Skeletal muscle cell (primary cell): ENCODE data around the gene HLA-A.

ENCODE experiments used
- DNase-seq: peaks from one replicate; pipeline ENCODE4 v3.0.0-alpha.2; 2010; ENCODE audit warnings: low read depth
- H3K4me3 ChIP-seq: 2 replicates; pipeline ENCODE4 v1.5.1; 2011; ENCODE audit warnings: low read depth, mild to moderate bottlenecking, control low read depth, low read length, moderate library complexity

Gene HLA-A

DNA sequence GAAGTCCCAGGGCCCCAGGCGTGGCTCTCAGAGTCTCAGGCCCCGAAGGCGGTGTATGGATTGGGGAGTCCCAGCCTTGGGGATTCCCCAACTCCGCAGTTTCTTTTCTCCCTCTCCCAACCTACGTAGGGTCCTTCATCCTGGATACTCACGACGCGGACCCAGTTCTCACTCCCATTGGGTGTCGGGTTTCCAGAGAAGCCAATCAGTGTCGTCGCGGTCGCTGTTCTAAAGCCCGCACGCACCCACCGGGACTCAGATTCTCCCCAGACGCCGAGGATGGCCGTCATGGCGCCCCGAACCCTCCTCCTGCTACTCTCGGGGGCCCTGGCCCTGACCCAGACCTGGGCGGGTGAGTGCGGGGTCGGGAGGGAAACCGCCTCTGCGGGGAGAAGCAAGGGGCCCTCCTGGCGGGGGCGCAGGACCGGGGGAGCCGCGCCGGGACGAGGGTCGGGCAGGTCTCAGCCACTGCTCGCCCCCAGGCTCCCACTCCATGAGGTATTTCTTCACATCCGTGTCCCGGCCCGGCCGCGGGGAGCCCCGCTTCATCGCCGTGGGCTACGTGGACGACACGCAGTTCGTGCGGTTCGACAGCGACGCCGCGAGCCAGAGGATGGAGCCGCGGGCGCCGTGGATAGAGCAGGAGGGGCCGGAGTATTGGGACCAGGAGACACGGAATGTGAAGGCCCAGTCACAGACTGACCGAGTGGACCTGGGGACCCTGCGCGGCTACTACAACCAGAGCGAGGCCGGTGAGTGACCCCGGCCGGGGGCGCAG, at the start of gene HLA-A:
TSS of gene HLA-A (plus strand) at position 258 of the 778 bp plus-strand sequence. CDS start at position 280, 22 bp downstream.
- peak within 1 kb of the TSS; percentile 59 for H3K4me3 ChIP-seq
- DNase-seq: peak; percentile 60

- no peak overlapping the region for H3K4me3 ChIP-seq
- no peak for DNase-seq
Measured at GRCh38 chr6:29892696-29893095, 49.6 kb upstream of the HLA-A start.

- no peak for DNase-seq
- H3K4me3 ChIP-seq: no peak overlapping the region
Measured at GRCh38 chr6:29899281-29899680, 43.1 kb upstream of the HLA-A start.

DNA sequence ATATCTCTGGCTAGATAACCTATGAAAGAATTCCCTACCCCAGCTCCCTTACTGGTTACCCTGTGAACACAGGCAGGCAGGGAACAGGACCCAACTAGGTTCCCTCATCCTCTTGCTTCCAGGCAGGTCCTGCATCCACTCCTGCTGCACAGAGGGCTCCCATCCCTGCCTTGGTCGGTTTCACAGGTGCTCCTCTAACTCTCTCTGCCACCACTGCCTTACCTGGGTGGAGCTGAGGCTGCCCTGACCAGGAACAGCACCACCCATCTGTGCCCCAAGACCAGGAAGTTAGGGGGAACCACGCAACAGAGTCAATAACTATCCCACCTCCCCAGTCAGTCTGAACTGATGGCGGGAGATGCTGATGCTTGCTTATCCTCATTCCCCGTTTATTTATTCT, 37.0 kb upstream of the HLA-A start:
- no peak overlapping the region for H3K4me3 ChIP-seq
- no peak for DNase-seq

- DNase-seq: no peak
Measured at GRCh38 chr6:29907637-29908340, 34.5 kb upstream of the HLA-A start.

DNA sequence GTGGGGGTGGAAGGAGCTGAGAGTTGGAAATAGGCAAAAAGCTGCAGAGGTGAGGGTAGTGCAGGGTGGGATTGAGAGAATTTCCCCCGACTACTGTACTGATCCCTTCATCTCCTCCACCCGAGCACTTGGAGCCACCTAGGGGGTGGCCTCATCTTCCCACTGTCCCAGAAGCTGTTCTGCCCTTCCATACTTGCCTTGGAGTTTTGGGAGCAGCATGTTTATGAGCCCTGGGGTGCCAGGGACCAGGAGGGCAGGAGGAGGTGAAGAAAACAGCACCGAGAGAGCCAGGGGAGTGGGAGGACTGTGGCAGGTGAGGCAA, 34.0 kb upstream of the HLA-A start:
- no peak for DNase-seq
- no peak overlapping the region for H3K4me3 ChIP-seq

More at GRCh38 chr6:29907637-29908340, 34.5 kb upstream of the HLA-A start:
- H3K4me3 ChIP-seq: no peak overlapping the region

GRCh38 chr6:29908710-29909109, 33.6 kb upstream of the HLA-A start:
- DNase-seq: no peak
- no peak overlapping the region for H3K4me3 ChIP-seq

- DNase-seq: no peak
Measured at GRCh38 chr6:29909985-29910384, 32.3 kb upstream of the HLA-A start.

DNA sequence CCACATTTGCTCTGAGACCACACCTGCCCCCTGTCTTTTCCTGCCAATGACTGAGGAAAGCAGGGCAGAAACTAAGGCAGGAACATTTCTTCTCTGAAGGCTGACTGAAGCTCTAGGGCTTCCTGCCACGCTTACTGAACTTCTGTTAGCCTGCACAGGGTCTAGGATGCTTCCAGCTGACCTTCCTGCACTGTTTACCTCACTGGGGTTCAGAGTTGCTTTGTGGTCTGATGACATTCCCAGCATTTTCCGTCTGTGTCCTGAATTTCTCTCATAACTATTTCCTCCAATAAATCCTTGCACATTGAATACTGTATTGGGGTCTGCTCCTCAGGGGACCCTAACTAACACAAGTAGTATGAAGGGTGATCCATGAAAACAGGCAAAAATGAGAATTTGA, 29.5 kb upstream of the HLA-A start:
- DNase-seq: no peak

More at GRCh38 chr6:29909985-29910384, 32.3 kb upstream of the HLA-A start:
- no peak overlapping the region for H3K4me3 ChIP-seq

GRCh38 chr6:29916741-29917140, 25.6 kb upstream of the HLA-A start:
- DNase-seq: no peak

More for the DNA sequence above, 29.5 kb upstream of the HLA-A start:
- H3K4me3 ChIP-seq: no peak overlapping the region

GRCh38 chr6:29917857-29918256, 24.5 kb upstream of the HLA-A start:
- DNase-seq: no peak
- no peak overlapping the region for H3K4me3 ChIP-seq

More at GRCh38 chr6:29916741-29917140, 25.6 kb upstream of the HLA-A start:
- no peak overlapping the region for H3K4me3 ChIP-seq

GRCh38 chr6:29919506-29920445, 22.6 kb upstream of the HLA-A start:
- no peak for DNase-seq
- no peak overlapping the region for H3K4me3 ChIP-seq

- H3K4me3 ChIP-seq: no peak overlapping the region
- no peak for DNase-seq
Measured at GRCh38 chr6:29924287-29924686, 18.0 kb upstream of the HLA-A start.

DNA sequence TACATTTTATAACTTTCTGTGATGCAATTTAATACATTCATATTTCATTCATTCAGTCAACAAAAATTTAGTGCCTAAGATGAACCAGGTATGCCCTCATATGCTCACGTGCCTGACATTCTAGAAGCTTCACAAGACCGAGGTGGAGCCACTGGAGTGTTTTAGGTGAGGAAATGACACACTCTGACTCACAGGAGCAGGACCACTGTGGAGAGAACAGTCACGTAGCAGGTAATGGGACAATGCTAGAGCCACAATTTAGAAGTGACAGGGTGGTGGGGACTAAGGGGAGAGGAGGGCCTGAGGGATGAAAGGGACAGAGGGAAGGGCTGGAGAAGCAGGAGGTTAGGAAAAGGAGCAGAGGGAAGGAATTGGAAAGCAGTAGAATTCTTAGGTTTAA, 17.6 kb upstream of the HLA-A start:
- no peak for DNase-seq

DNA sequence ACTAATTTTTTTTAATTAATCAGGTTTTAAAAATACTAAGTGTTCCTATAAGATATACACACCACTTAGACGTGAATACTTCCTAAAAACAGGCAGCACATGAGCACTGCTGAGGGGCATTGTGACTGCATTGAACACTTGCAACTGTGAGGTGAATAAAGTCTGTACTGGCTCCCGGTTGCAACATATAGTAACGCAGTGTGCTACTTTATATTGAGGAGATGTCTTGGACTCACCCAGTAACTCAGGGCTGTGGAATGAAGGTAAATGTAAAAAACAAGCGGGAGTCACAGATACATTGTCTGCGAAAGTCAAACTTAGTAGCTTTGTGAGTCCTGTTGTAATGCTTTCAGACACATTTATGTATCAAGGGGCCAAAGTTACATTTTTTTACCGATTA, 17.0 kb upstream of the HLA-A start:
- no peak overlapping the region for H3K4me3 ChIP-seq
- no peak for DNase-seq

More for the DNA sequence above, 17.6 kb upstream of the HLA-A start:
- H3K4me3 ChIP-seq: no peak overlapping the region

- no peak for DNase-seq
- no peak overlapping the region for H3K4me3 ChIP-seq
Measured at GRCh38 chr6:29925727-29926412, 16.5 kb upstream of the HLA-A start.

DNA sequence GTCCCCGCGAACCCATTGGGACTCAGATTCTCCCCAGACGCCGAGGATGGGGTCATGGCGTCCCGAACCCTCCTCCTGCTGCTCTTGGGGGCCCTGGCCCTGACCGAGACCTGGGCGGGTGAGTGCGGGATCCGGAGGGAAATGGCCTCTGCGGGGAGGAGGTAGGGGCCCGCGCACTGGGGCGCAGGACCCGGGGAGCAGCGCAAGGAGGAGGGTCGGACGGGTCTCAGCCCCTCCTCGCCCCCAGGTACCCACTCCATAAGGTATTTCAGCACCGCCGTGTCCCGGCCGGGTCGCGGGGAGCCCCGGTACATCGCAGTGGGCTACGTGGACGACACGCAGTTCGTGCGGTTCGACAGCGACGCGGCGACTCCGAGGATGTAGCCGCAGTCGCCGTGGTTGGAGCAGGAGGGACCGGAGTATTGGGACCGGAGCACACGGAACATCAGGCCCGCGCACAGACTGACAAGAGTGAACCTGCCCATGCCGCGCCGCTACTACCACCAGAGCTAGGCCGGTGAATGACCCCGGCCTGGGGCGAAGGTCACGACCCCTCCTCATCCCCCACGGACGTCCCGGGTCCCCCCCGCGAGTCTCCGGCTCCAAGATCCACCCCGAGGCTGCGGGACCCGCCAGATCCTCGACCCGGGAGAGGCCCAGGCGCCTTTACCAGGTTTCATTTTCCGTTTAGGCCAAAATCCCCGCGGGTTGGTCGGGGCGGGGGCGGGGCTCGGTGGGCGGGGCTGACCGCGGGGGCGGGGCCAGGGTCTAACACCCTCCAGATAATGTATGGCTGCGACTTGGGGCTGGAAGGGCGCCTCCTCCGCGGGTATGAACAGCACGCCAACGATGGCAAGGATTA, 15.7 kb upstream of the HLA-A start:
- peak overlapping the region; percentile 42 for H3K4me3 ChIP-seq
- no peak for DNase-seq

GRCh38 chr6:29927275-29927569, 15.1 kb upstream of the HLA-A start:
- DNase-seq: no peak
- H3K4me3 ChIP-seq: peak overlapping the region; percentile 42
